Endodermal cell (in vitro differentiated cells): ENCODE measurements around the gene HOXD11. TPM values are rescaled to one million over a fixed set of nuclear protein-coding genes. Genes with fewer than 3 reads are reported as not detected.

Source experiments
- DNase-seq: peaks from one replicate; pipeline ENCODE4 v3.0.0-alpha.2; 2017
- H3K27ac ChIP-seq: 2 replicates; pipeline ENCODE4 v1.5.1; 2013; ENCODE audit warnings: mild to moderate bottlenecking, low read depth, low read length, moderate library complexity
- H3K27me3 ChIP-seq: 2 replicates; pipeline ENCODE4 v1.6.1; 2013; ENCODE audit warnings: mild to moderate bottlenecking, low read length, moderate library complexity; ENCODE audit not compliant: insufficient read depth, control insufficient read depth, poor library complexity, severe bottlenecking
- H3K36me3 ChIP-seq: 2 replicates; pipeline ENCODE4 v1.7.0; 2013; ENCODE audit warnings: mild to moderate bottlenecking, low read length, moderate library complexity; ENCODE audit not compliant: control insufficient read depth, insufficient read depth
- H3K4me1 ChIP-seq: one replicate; pipeline ENCODE4 v1.7.0; 2013; ENCODE audit warnings: low read length; ENCODE audit not compliant: control insufficient read depth, insufficient read depth
- H3K4me3 ChIP-seq: 2 replicates; pipeline ENCODE4 v1.5.1; 2013; ENCODE audit warnings: mild to moderate bottlenecking, low read length, moderate library complexity
- H3K9ac ChIP-seq: 2 replicates; pipeline ENCODE4 v1.6.1; 2013; ENCODE audit warnings: mild to moderate bottlenecking, low read length, moderate library complexity; ENCODE audit not compliant: poor library complexity, severe bottlenecking; ENCODE audit errors: extremely low read depth
- H3K9me3 ChIP-seq: 2 replicates; pipeline ENCODE4 v1.6.1; 2013; ENCODE audit warnings: mild to moderate bottlenecking, low read length, moderate library complexity; ENCODE audit not compliant: control insufficient read depth
- H3K27ac Mint-ChIP-seq: 2 replicates; pipeline ENCODE4 v1.8.0; 2020; ENCODE audit warnings: mixed read lengths
- H3K27me3 Mint-ChIP-seq: 2 replicates; pipeline ENCODE4 v1.8.0; 2021; ENCODE audit warnings: mild to moderate bottlenecking, mixed read lengths; ENCODE audit not compliant: insufficient read depth
- H3K36me3 Mint-ChIP-seq: 2 replicates; pipeline ENCODE4 v1.8.0; 2020; ENCODE audit warnings: low read depth, mixed read lengths
- H3K4me1 Mint-ChIP-seq: 2 replicates; pipeline ENCODE4 v1.8.0; 2020; ENCODE audit warnings: mixed read lengths
- H3K4me3 Mint-ChIP-seq: 2 replicates; pipeline ENCODE4 v1.8.0; 2020; ENCODE audit warnings: mild to moderate bottlenecking, moderate library complexity, mixed read lengths
- H3K9me3 Mint-ChIP-seq: 2 replicates; pipeline ENCODE4 v1.8.0; 2020; ENCODE audit warnings: mild to moderate bottlenecking, mixed read lengths
- WGBS, 2 experiments: methylation state at CpG; one replicate each; pipeline versions ENCODE4 v1.1.5 to v1.1.7; 2013; ENCODE audit warnings: missing lambda C conversion rate in 2 of 2, mixed read lengths in 1 of 2; ENCODE audit not compliant: insufficient coverage in 1 of 2, insufficient read length in 1 of 2; 5-methylcytosine and 5-hydroxymethylcytosine counted together
- total RNA-seq, 2 donors: library from RNA; stranded (reverse); fragmentation: NEBNext Ultra II Directional in 1 of 2; extraction: Animal tissue kit (Norgen Biotek cat#: 25700) in 1 of 2; gene quantifications; 2 replicates in 1 of 2; 3 replicates in 1 of 2; pipeline ENCODE4 v1.2.1, GENCODE V29; 2021
- TF ChIP-seq, protein P1 (sequence below): fragments of 200-600 bp; sonication (generic); conservative IDR thresholded peaks from 2 replicates; pipeline ENCODE4 v1.5.0; 2021; ENCODE audit warnings: antibody characterized with exemption, mild to moderate bottlenecking

HOXD11 gene
- total RNA-seq, 2 donors from 2014 or later, result not detected

DNA sequence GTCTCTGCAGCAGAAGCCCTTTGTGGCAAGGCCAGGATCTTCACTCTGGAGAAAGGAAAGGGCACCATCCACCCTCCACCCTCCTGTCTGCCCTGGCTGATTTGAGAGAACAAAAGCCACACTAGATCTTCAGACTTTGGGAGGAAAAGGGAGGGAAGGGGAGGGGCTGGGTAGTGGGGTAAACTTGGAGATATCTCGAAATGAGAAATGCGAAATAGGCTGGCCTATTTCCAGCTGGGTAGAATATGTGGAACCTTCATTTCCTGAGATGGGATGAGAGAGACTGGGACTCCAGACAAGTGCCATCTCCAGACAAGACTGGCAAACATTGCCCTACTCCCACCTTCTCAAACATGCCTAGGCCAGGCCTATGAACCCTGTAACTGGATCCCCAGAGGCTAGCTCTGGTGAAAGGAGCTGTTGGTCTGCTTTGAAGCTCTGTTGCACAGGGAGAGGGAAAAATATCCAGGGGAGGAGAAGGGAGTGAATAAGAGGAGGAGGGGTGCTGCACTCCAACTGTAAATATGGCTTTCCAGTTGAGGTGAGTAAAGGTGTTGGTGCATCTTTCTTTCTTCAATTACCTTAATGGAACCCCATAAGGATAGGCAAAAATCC lies 5.8 kb upstream of the HOXD11 start:
- Histone ChIP-seq H3K9ac (no peak overlapping the region), H3K27ac (no peak overlapping the region), H3K4me3 (no peak overlapping the region), H3K9me3 (no peaks in the 10 kb centered on the region), H3K27me3 (peaks cover 100% of the 10 kb centered on the region), H3K36me3 (no peaks in the 10 kb centered on the region), H3K4me1 (no peaks in the 10 kb centered on the region)
- TF ChIP-seq, protein P1, sequence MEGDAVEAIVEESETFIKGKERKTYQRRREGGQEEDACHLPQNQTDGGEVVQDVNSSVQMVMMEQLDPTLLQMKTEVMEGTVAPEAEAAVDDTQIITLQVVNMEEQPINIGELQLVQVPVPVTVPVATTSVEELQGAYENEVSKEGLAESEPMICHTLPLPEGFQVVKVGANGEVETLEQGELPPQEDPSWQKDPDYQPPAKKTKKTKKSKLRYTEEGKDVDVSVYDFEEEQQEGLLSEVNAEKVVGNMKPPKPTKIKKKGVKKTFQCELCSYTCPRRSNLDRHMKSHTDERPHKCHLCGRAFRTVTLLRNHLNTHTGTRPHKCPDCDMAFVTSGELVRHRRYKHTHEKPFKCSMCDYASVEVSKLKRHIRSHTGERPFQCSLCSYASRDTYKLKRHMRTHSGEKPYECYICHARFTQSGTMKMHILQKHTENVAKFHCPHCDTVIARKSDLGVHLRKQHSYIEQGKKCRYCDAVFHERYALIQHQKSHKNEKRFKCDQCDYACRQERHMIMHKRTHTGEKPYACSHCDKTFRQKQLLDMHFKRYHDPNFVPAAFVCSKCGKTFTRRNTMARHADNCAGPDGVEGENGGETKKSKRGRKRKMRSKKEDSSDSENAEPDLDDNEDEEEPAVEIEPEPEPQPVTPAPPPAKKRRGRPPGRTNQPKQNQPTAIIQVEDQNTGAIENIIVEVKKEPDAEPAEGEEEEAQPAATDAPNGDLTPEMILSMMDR, result no peak
- no peak overlapping the region for H3K27ac Mint-ChIP-seq
- WGBS, 2 experiments, result 17 to 19% methylated on average over 1 to 2 of the region's 2 CpGs
- peaks cover 100% of the 10 kb centered on the region for H3K27me3 Mint-ChIP-seq
- H3K4me1 Mint-ChIP-seq, result peaks cover 44% of the 10 kb centered on the region
- no peaks in the 10 kb centered on the region for H3K36me3 Mint-ChIP-seq
- H3K4me3 Mint-ChIP-seq, result no peak overlapping the region
- no peaks in the 10 kb centered on the region for H3K9me3 Mint-ChIP-seq
- DNase-seq, result no peak

DNA sequence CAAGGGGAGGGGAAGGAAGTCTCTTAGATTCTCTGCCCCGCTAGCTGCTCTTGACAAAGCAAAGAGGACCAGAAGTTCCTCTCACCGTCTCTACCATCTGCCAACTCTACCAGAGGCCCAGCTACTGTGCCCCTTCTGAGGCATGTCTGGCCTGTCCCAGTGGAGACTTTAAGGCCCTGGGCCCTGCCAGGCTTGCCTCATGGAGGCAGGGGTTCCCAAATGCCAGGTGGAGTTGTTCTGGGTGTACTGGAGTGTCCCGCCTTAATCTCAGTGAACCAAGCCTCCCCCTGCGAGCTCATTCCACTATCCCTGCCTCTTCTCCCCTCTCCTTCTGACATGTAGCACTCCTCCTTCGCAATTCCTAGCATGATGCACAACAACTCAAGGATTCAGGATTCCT lies 5.2 kb upstream of the HOXD11 start:
- Histone ChIP-seq H3K27ac (no peak overlapping the region), H3K4me1 (no peaks in the 10 kb centered on the region), H3K9ac (no peak overlapping the region), H3K27me3 (peaks cover 100% of the 10 kb centered on the region), H3K4me3 (no peak overlapping the region), H3K36me3 (no peaks in the 10 kb centered on the region), H3K9me3 (no peaks in the 10 kb centered on the region)
- peaks cover 99% of the 10 kb centered on the region for H3K27me3 Mint-ChIP-seq
- no peaks in the 10 kb centered on the region for H3K9me3 Mint-ChIP-seq
- peaks cover 41% of the 10 kb centered on the region for H3K4me1 Mint-ChIP-seq
- H3K27ac Mint-ChIP-seq, result no peak overlapping the region
- WGBS, 2 experiments, result 20 to 35% methylated on average over 1 to 5 of the region's 5 CpGs
- no peaks in the 10 kb centered on the region for H3K36me3 Mint-ChIP-seq
- DNase-seq, result peak; percentile 39
- TF ChIP-seq, protein P1, result no peak
- no peak overlapping the region for H3K4me3 Mint-ChIP-seq

DNA sequence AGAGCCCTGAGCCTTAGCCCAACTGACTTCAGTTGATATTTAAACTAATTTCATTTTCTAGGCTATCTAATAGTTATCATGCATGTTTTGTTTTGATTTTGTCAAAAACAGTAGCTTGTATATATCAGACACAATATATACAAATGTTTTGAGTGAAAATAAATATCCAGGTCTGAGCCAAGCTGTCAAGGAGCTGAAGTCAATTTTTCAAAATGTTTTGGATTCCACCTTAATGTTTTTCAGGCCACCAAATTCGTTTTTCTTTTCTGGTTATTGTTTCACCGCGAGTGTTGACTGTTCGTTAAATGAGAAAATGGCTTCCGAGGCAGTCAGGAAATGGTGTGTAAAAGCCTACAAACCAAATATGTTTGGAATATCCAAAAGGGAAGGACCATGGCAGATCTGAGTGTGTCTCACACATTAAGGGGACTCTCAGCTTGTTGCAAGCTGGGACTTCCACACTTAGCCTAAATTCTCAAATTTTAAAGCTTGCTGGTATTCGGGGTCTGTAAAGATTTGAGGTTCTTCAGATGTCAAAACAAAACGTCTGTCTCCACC lies 4.7 kb upstream of the HOXD11 start:
- Mint-ChIP-seq H3K9me3 (no peaks in the 10 kb centered on the region), H3K27me3 (peaks cover 99% of the 10 kb centered on the region), H3K4me1 (peaks cover 41% of the 10 kb centered on the region), H3K27ac (no peak overlapping the region), H3K36me3 (no peaks in the 10 kb centered on the region), H3K4me3 (no peak overlapping the region)
- no peak overlapping the region for H3K4me3 ChIP-seq
- no peak overlapping the region for H3K9ac ChIP-seq
- H3K36me3 ChIP-seq, result no peaks in the 10 kb centered on the region
- TF ChIP-seq, protein P1, result no peak
- H3K27ac ChIP-seq, result no peak overlapping the region
- no peak for DNase-seq
- peaks cover 100% of the 10 kb centered on the region for H3K27me3 ChIP-seq
- no peaks in the 10 kb centered on the region for H3K4me1 ChIP-seq
- WGBS, 2 experiments, result 21 to 22% methylated on average over 7 of the region's 7 CpGs
- no peaks in the 10 kb centered on the region for H3K9me3 ChIP-seq
